ENCODE data around the gene DENND5A. TPM values are rescaled to one million over a fixed set of nuclear protein-coding genes. Genes with fewer than 3 reads are reported as not detected.

The DENND5A gene
- total RNA-seq, 4 donors from 2014 or later: 30.4 to 52.9 (median 36.4) TPM

DNA sequence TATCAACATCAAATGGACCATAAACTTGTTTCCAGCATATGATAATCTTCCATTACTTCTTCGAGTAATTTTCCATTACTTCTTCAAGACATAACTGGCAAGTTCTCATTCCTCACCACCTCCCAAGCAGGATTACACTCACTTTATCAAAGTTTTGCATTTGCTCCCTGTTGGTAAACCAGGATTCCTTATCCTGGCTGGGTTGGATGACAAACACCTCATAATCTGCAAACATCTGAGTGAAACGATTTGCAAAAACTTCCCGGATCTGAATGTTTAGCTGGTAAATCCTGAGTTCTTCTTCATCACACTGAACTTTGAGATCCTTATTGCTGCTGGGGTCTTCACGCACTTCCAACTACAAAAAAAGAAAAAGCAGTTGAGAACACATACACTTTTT, 86.4 kb downstream of the DENND5A start:
- 91% methylated on average over 4 of the region's 4 CpGs for WGBS
- Histone ChIP-seq H3K9me3 (no peaks in the 10 kb centered on the region), H3K27ac (no peak overlapping the region), H3K4me1 (no peaks in the 10 kb centered on the region), H3K4me3 (no peak overlapping the region), H3K27me3 (no peaks in the 10 kb centered on the region), H3K36me3 (peaks cover 34% of the 10 kb centered on the region)
- TF ChIP-seq POLR2AphosphoS5 (IDR thresholded peaks at IDR 0.05) (no peak), POLR2A (IDR thresholded peaks at IDR 0.05) (no peak), EP300 (IDR thresholded peaks at IDR 0.05) (no peak)
- TF ChIP-seq, protein P1, sequence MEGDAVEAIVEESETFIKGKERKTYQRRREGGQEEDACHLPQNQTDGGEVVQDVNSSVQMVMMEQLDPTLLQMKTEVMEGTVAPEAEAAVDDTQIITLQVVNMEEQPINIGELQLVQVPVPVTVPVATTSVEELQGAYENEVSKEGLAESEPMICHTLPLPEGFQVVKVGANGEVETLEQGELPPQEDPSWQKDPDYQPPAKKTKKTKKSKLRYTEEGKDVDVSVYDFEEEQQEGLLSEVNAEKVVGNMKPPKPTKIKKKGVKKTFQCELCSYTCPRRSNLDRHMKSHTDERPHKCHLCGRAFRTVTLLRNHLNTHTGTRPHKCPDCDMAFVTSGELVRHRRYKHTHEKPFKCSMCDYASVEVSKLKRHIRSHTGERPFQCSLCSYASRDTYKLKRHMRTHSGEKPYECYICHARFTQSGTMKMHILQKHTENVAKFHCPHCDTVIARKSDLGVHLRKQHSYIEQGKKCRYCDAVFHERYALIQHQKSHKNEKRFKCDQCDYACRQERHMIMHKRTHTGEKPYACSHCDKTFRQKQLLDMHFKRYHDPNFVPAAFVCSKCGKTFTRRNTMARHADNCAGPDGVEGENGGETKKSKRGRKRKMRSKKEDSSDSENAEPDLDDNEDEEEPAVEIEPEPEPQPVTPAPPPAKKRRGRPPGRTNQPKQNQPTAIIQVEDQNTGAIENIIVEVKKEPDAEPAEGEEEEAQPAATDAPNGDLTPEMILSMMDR (IDR thresholded peaks at IDR 0.05): no peak
- no peak for DNase-seq (ENCODE audit: low spot score in 2 of 2)

DNA sequence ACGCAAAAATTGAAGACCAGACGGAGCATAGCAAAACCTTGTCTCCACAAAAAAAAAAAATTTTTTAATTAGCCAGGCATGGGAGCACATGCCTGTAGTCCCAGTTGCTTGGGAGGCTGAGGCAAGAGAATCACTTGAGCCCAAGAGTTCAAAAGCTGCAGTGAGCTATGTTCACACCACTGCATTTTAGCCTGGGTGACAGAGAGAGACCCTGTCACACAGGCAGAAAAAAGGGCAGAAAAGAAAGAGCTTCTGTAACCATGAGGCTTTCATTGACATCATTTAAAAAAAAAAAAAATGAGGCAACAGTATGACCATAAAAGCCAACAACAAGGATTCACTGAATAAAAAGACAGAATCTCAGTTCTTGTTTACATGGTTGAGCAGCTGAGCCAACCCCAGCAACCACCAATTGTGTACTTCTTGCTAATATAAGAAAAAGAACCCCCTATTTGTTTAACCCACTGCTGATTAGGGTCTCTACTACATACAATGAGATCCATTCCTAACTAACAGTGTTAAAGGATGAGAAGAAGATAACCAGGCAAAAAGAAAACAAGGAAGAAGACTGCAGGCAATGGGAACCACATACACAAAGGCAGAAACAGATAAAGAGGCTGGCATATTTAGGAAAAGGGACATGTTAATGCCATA, 87.6 kb downstream of the DENND5A start:
- Histone ChIP-seq H3K36me3 (peaks cover 34% of the 10 kb centered on the region), H3K27me3 (no peaks in the 10 kb centered on the region), H3K27ac (no peak overlapping the region), H3K4me3 (no peak overlapping the region), H3K4me1 (no peaks in the 10 kb centered on the region), H3K9me3 (no peaks in the 10 kb centered on the region)
- 98% methylated on average over 2 of the region's 2 CpGs for WGBS
- no peak for TF ChIP-seq EP300 (IDR thresholded peaks at IDR 0.05)
- no peak for TF ChIP-seq POLR2A (IDR thresholded peaks at IDR 0.05)
- TF ChIP-seq, protein P1 (IDR thresholded peaks at IDR 0.05): no peak
- TF ChIP-seq POLR2AphosphoS5 (IDR thresholded peaks at IDR 0.05): no peak
- no peak for DNase-seq (ENCODE audit: low spot score in 2 of 2)

DNA sequence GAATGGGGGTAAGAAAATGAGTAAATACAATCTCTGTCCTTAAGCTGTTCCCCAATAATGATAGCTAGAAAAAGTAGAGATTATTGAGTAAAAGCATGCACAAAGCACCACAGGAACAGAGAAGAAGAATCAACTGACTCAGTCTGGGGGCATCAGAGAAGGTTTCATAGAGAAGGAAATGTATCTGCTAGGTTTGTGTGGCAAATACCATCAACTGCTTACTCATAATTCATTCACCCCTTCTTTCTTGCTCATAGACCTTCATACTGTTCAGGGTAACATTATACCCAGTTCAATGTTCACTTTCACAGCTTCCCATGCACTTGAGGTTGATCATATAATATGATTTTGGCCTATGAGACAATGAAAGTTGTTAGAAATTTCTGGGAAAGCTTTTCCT, 88.6 kb downstream of the DENND5A start:
- Histone ChIP-seq H3K4me3 (no peak overlapping the region), H3K27me3 (no peaks in the 10 kb centered on the region), H3K9me3 (no peaks in the 10 kb centered on the region), H3K27ac (no peak overlapping the region), H3K4me1 (no peaks in the 10 kb centered on the region), H3K36me3 (peaks cover 34% of the 10 kb centered on the region)
- TF ChIP-seq POLR2A (IDR thresholded peaks at IDR 0.05): no peak
- TF ChIP-seq, protein P1 (IDR thresholded peaks at IDR 0.05): no peak
- no peak for TF ChIP-seq POLR2AphosphoS5 (IDR thresholded peaks at IDR 0.05)
- no peak for TF ChIP-seq EP300 (IDR thresholded peaks at IDR 0.05)
- no peak for DNase-seq (ENCODE audit: low spot score in 2 of 2)

DNA sequence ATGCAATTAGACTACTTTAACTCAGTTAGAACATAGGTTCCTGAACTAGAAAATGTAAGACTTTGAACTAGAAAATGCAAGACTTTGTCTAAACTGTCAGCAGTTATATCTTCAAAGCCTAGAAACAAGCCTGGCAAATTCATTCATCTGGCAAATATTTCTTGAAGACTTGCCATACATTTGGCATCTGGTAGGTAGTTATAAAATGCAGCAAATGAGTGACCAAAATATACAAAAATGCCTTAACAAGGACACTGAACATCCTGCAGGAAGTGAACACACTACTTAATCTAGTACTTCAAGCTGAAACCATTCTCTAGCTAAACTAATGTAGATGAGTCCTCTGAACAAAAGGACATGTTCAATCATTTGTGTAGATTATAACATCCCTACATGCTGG, 89.0 kb downstream of the DENND5A start:
- TF ChIP-seq POLR2AphosphoS5 (IDR thresholded peaks at IDR 0.05): no peak
- no peak for TF ChIP-seq EP300 (IDR thresholded peaks at IDR 0.05)
- TF ChIP-seq, protein P1 (IDR thresholded peaks at IDR 0.05): no peak
- Histone ChIP-seq H3K36me3 (peaks cover 34% of the 10 kb centered on the region), H3K4me3 (no peak overlapping the region), H3K9me3 (no peaks in the 10 kb centered on the region), H3K4me1 (no peaks in the 10 kb centered on the region), H3K27ac (no peak overlapping the region), H3K27me3 (no peaks in the 10 kb centered on the region)
- DNase-seq (ENCODE audit: low spot score in 2 of 2): no peak

DNA sequence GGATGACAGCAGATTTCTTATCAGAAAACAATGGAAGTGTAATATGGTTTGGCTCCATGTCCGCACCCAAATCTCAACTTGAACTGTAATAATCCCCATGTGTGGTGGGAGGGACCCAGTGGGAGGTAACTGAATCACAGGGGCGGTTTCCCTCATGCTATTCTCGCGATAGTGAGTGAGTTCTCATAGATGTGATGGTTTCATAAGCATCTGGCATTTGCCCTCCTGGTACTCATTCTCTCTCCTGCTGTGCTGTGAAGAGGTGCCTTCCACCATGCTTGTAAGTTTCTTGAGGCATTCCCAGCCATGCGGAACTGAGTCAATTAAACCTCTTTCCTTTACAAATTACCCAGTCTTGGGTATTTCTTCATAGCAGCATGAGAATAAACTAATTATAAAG, 92.8 kb downstream of the DENND5A start:
- no peak for DNase-seq (ENCODE audit: low spot score in 2 of 2)
- Histone ChIP-seq H3K27me3 (no peaks in the 10 kb centered on the region), H3K4me3 (no peak overlapping the region), H3K36me3 (peaks cover 24% of the 10 kb centered on the region), H3K9me3 (no peaks in the 10 kb centered on the region), H3K27ac (no peak overlapping the region), H3K4me1 (no peaks in the 10 kb centered on the region)
- WGBS: 95% methylated on average over 5 of the region's 5 CpGs
- TF ChIP-seq, protein P1 (IDR thresholded peaks at IDR 0.05): no peak
- TF ChIP-seq POLR2A (IDR thresholded peaks at IDR 0.05): no peak

Measured in suprapubic skin (tissue), 4 donors.